Activated CD8-positive, alpha-beta memory T cell treated with anti-CD3 and anti-CD28 coated beads, Interleukin-2, amount 50 U/mL, for 24 hours (primary cell): ENCODE results near the gene TULP4.
"Not testable (repeated sequence)": the region's sequence is repeated elsewhere in the genome, so short reads cannot be mapped to it uniquely, and the experiment has no call there.

Source experiments
- DNase-seq: peaks from one replicate; pipeline ENCODE4 v3.0.0-alpha.2; 2020; ENCODE audit errors: extremely low read depth

TULP4 gene

DNA sequence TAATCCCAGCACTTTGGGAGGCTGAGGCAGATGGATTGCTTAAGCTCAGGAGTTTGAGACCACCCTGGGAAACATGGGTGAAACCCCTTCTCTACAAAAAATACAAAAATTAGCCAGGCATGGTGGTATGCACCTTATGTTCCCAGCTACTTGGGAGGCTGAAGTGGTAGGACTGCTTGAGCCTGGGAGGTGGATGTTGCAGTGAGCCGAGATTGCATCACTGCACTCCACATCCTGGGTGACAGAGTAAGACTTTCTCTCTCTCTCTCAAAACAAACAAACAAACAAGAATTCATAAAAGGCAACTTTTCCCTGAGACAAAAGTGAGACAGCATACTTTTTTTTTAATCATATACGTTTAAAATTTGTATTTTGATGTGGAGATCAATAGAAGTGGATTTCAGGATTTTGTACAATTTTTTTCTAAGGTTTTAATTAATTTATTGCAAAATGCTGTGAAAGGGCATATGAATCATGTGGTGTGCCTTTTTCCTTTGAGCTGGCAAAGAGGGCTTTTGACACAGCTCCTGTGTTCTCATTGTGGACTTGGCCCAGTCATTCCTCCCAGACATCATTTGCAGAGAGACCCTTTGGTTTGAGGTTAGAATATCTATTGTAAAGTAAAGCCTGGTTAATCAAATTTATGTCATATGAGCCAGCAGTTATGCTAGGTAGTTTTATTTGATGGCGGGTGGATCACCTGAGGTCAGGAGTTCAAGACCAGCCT, 77.1 kb downstream of the TULP4 start:
- DNase-seq, result no peak

DNA sequence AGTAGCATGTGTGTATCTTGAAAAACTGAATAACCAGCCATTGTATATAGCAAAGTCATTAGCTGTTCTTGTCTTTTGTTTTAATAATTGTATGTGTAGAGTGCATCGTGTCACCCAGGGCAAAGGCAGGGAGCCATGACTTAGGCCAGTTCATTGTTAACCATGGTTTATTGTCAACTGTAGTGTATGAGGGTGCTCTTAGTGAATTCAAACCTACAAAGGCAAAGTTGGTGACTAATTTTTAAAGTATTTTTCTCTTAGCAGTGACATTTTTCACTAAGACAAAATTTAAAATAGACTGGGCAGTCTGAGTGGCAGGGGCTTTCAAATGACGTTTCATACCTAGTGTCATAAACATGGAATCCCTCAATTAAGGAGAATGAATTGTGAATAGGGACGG, 79.0 kb downstream of the TULP4 start:
- no peak for DNase-seq

DNA sequence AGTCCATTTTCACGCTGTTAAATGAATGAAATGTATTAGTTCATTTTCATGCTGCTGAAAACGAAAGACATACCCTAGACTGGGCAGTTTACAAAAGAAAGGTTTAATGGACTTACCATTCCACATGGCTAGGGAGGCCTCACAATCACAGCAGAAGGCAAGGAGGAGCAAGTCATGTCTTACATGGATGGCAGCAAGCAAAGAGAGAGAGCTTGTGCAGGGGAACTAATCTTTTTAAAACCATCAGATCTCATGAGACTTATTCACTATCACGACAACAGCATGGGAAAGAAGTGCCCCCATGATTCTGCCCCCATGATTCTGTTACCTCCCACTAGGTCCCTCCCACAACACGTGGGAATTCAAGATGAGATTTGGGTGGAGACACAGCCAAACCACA, 79.7 kb downstream of the TULP4 start:
- not testable (repeated sequence) for DNase-seq

DNA sequence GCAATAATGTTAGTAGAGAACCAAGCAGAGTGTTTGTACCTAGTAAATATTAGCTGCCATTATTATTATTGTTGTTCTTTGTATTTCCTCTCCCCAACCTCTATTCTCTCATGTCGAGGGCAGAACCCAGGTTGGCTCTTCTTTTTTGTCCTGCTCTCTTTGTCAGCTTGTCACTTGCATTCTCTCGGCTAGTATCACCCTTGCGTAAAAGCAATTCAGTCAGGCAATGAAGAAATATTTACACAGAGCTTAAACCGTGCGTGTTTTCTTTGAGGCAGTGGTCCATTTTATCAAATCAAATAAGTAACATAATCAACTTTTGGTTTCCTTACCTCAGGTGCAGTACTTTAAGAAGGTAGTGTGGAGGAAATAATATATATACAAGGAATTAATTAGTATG, 83.9 kb downstream of the TULP4 start:
- no peak for DNase-seq

DNA sequence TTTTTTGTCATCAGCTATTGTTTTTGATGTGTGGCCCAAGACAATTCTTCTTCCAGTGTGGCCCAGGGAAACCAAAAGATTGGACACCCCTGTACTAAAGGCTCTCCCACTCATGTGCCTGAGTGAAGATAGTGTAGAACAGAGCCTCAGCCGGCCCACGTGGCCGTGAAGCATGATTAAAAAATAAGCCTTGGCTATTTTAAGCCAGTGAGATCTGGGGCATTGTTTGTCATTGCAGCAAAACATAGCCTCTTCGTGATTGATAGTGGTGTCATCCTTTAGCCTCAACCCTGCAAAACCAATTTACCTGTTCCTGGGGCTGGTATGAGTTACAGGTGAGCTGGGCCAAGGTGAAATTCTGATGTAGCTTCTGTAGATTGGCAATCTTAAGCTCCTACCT, 85.3 kb downstream of the TULP4 start:
- no peak for DNase-seq

DNA sequence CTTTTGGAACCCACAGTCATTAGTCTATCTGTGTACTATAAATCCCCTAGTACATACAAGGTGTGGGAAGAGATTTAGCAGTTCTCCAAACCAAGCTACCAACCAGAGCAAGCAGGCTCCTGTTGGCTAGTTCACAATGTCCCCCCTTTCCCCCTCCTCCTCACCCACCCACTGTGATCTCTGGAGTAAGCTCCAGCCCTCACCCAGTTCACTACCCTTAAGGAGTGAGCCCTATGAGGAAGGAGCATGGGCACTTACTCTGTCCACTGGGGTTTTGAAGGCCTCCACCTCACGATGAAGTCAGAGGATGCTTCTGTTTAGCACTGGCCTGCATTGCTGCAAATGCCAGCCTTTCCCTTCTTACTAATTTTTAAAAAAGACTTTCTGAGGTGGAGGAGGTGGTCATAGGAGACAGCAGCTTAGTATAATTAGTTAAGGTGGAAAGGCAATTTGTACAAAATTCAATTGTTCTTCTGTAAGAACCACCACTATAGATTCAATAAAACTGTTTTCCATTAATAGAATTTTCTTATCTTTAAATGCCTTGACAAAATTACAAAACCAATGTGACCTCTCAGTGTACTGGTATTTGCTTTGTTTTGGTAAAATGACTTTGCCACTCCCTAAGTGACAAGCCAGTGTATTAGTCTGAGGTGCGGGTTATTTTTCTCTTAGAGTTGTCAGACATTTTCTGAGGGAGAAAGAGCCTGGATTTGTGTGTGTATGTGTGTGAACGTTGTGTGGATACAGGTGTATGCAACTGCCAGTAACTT, 86.2 kb downstream of the TULP4 start:
- DNase-seq, result no peak

DNA sequence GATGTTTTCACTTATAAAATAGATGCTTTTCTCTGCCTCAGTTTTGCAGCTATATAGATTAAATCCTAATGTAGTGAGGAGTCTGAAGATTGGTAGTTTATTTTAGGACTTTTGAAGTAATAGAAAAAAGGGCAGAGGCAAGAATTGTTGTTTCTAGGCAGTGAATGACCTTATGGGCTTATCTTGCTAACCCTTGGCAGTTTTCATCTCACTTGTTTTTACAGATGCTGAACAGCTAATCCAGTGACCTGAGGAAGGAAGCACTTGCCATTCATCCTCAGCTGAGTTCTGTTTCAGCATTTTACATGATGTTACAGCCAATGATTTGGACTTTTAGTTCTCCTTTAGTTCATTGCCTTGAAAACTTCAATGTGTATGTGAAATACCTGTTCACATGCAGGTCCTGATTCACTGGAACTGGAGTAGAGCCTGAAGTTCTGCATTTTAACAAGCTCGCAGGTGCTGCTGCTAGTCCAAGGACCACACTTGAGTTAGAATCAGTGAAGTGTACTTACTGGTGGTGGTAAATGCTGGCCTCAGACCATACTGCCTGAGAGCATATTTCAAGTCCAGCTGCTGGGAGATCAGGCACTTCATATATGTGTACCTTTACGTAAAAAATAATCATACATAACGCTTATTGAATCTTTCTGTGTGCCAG, 86.9 kb downstream of the TULP4 start:
- DNase-seq, result no peak

DNA sequence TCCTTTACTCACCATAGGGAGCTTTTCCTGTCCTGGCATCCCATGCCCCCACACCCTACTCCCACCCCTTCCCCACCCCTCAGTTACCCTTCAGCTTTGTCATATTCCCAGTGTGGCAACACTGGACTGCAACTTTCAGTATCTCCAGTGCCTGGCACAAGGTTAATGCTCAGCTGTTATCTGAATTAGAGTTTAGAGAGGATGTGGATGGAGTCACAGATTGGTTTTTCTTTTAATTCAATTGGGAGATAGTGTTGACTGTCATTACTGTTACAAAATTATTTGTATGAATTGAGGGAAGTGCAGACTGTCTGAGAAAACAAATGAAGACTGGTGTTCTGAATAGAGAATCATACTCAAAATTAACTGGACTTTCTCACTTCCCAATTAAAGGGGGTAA, 89.9 kb downstream of the TULP4 start:
- DNase-seq, result no peak

DNA sequence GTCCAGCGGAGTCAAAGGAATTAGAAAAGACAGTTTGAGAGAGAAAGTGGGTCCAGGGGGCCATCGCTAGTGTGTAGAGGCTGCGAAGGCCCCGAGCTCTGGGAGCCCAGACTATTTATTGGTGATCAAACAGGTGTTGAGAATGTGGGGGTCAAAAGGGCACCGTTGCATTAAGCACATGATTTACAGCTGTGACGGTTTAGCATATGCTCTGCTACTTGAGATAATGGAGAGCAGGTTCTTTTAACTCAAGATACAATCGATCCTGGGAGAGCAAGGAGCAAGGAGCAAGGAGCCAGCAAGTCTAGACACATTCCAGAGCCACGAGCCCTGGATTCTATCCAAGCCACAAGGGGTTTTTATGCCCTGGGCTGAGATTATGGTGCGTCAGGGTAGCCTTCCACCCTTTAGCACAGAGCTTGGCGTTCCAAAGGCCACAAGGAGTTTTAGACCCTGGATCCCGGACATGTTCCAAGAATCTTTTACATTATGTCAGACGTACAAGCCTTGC, 93.1 kb downstream of the TULP4 start:
- DNase-seq, result not testable (repeated sequence)

DNA sequence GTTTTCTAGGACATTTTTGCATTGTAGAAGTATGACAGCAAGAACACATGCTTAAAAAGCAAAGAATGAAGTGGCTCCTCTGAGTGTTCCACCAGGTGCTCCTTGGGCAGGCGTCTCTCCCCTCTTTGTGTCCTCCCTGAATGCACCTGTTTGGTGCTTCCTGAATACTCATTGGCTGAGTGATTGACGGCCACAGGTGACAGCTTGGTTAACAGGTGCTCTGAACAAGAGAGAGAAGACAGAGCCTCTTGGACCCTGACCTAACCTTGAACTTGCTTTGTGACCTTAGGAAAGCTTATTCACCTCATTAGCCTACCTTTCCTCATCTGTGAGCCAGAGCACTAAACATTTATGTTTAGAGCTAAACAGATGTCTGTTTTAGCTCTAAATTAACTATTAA, 93.7 kb downstream of the TULP4 start:
- no peak for DNase-seq

DNA sequence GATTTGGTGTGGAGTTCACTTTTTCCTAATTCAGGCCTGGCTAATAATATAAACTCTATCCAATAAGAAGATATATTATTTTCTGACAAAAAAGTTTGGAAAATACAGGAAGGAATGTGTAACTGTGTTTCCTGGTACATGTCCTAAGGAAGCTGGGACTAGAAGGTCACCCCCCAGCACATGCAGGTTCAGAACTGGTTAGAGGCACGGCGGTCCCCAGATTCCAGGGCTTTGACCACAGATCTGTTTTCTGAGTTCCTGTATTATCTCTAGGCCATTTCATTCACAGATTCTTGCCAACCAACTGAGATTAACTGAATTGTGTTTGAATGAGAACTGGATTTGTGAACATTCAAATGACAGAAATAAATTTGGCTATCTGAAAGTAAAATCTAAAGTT, 94.5 kb downstream of the TULP4 start:
- DNase-seq, result no peak

DNA sequence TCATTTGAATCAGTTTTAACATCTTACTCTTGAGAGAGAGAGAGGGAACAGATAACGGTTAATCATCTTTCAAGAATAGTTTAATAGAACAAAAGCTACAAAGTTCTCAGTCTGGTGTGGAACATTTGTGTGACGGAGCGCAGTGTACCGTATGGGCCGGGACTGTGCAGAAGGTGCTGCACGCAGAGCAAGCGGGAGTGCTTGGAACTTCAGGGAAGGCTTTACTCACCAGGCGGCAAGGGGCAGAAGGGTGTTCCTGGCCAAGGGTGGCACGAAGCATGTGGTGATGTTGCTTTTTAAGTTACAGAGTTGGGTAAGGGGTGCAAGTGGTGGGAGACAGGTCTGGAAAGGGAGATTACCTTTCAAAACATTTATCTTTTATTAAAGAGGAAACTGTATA, 95.7 kb downstream of the TULP4 start:
- no peak for DNase-seq

DNA sequence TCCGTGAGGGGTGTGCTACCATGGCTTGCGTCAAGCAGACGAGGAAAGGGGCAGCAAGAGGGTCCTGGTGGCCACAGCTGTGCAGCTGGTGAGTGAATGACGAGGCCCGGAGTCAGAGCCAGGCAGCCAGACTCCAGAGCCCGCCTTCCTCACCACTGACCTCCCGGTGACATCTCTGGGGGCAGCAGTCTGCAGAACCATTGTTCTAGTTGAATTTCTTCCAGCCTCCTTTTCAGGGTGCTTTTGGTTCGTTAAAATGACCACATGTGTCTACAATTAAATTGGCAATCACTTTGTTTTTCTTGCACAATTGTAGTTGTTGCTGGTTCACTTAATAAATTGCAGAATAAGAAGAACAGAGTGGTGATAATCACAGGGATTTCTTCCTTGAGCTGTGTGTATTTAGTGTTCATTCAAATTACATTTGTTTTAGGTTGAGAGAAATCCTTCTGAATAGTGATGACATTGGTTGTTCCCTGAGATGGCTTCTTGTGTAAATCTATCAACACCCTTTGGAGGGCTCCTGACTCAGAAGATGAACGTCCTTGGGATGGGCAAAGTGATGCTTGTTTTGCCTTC, 96.4 kb downstream of the TULP4 start:
- DNase-seq, result no peak

DNA sequence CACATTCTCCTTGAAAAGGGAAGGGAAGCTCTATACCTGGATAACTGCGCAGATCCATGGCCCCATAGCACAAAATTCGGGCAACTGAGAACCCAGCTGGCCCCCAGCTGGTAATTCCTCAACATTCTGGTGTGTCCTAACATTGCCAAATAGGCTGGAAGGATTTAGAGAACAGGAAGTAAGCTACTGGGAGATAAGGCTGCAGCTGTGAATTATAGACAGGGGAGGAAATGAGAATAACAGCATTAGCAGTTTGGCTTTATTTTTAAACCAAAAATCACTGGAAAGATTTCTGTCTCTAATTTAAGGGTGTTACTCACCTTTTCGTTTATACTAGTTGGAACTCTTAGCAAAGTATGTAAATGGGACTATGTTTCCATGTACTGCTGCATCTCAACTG, 97.2 kb downstream of the TULP4 start:
- DNase-seq, result no peak

DNA sequence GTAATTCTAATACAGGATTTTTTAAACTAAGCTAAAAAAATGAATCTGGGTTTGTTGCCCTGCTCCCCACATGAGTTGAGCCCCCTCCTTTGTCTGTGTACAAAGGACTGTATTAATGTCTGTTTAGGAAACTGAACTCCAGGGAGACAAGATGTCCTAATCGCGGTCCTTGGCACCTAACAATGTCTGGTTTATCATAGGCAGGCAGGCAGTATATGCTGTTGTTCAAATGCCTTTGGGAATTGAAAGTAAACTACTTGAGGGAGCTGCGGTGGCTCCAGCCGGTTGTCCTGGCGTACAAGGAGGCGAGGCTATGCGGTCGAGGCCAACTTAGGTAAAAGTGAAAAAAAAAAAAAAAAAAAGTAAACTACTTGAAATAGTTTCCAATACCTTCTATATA, 98.5 kb downstream of the TULP4 start:
- no peak for DNase-seq

DNA sequence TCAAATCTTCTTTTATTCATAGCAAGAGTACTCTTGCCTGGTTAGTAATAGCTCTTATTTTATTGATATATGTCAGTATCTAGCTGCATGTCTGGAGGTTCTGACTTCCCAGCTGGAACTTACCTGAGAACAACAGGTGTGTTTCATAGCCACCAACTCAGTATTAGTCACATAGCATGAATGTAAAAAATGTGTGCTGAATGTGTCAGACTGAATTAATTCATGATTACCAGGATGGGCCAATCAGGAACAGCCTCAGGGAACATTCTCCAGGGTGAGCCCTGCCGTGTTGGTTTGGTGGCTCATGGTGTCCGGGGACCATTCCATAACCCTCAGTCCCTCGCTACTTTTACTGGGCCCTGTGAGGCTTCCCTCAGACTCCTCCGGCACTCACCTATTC, 99.7 kb downstream of the TULP4 start:
- DNase-seq, result no peak

DNA sequence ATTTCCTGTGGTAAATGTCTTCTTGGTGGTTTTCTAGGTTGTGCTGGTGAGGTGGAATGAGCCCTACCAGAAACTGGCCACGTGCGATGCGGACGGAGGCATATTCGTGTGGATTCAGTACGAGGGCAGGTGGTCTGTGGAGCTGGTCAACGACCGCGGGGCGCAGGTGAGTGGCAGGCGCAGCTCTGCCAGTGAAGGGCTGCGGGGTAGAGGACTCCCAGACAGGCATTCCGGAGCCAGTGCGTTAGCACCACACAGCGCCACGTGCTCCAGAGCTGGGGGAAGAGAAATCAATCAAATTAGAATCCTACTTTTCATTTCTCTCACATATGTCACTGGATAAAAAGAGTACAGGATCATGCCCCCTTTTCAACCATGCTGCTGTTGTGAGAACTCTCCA, 100.8 kb downstream of the TULP4 start:
- DNase-seq, result no peak

DNA sequence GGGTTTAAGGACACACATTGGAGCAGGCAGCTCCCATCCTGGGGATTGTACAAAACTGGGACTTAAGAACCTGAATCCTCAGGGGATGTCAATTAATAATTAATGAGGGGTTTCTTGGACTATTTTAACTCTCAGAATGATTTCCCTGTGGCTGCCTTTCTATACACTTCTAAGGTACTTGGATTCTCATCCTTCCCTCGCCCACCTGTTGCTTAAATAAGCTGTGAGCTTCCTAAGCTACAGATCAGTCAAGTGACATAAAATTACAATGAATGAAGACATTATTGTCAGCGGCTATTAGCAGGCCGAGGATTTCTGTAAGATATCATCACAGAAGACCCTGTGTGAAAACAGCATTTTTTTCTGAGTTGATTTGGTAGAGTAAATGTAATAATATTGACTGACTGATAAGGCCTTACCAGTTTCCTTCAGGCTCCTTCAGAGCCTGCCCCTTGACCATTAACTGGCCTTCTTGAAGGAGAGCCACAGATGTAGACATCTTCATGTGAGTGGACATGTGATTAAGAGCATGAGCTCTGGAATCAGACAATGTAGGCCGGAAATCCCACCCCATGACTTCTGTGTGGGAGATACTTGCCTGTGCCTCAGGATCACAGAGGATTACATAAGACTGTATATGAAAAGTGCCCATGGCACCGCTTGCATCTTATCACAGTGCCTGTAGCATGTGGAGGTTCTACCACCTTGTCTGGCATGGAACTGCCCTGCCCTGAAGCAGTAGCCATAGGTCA, 101.7 kb downstream of the TULP4 start:
- no peak for DNase-seq

DNA sequence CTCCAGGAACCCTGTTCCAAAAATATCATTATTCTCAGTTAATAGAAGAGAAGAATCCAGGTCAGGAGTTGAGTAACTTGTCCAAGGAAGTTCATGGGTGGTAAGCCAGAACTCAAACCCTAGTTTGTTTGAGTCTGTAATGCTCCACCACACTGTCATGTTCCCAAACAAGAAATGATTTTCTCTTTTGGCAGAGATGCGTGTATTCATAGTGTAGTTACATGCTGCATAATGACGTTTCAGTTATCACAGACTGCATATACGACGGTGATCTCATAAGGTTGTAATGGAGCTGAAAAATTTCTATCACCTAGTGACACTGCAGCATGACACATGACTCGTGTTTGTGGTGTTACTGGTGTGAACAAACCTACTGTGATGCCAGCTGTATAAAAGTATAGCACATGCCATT, 102.6 kb downstream of the TULP4 start:
- DNase-seq, result no peak

DNA sequence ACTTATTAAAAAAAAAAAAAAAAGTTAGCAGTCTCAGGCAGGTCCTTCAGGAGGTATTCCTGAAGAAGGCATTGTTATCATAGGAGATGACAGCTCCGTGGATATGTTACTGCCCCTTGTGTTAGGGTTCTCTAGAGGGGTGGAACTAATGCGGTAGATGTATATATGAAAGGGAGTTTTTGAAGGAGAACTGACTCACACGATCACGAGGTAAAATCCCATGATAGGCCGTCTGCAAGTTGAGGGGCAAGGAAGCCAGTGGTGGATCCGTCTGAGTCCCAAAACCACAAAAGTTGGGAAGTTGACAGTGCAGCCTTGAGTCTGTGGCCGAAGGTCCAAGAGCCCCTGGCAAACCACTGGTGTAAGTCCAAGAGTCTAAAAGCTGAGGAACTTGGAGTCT, 103.4 kb downstream of the TULP4 start:
- DNase-seq, result no peak

DNA sequence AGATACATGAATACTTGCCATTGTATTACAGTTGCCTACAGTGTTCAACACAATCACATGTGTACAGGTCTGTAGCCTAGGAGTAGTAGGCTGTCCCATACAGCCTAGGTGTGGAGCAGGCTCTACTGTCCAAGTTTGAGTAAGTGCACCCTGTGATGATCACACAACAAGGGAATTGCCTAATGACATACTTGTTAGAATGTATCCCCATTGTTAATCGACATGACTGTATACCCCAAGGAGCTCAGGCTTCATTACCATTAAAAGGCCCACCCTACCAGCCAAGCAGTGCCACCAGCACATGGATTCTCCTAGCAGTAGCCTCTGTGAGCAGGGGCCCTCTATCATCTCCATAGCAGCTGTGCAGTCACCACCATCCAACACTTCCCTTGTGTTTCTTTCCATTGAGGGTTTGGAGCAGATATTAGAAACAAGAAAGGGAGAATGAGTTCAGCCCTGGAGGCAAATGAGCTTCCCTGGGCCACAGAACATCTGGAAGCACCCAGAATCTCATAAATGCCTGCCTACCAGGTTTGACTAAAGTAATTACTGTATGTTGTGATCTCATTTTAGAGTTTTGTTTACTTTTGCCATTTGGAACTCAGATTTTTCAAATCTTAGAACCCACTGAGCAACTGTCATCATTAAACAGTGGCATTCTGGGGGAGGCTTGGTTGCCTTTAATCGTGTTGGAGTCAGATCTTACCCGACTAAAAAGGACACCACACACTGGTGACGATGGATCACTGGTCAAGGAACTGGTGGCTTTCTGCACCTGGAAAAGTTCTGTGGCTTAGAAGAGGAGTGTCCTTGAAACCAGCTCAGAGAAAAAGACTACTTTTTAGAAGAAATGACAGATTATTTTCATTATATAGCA, 104.9 kb downstream of the TULP4 start:
- no peak for DNase-seq
